GM12801 (cell line): Measurements from ENCODE around the gene KCNN4.

ENCODE experiments used
- CTCF ChIP-seq: IDR thresholded peaks from one replicate; pipeline ENCODE4 v1.5.1; 2011; ENCODE audit warnings: control low read depth; ENCODE audit not compliant: insufficient read length; ENCODE audit errors: extremely low read depth

KCNN4 gene

GRCh38 chr19:43747557-43748204 is 33.1 kb downstream of the KCNN4 start:
- no peak for TF ChIP-seq CTCF

- TF ChIP-seq CTCF, result no peak
These were observed 37.7 kb downstream of the KCNN4 start for GRCh38 chr19:43743059-43743458.

GRCh38 chr19:43741075-43741825 is 39.5 kb downstream of the KCNN4 start:
- no peak for TF ChIP-seq CTCF

- TF ChIP-seq CTCF, result no peak
These were observed 41.1 kb downstream of the KCNN4 start for GRCh38 chr19:43739439-43740235.

- no peak for TF ChIP-seq CTCF
These were observed 42.0 kb downstream of the KCNN4 start for GRCh38 chr19:43738780-43739211.

- no peak for TF ChIP-seq CTCF
These were observed 44.8 kb downstream of the KCNN4 start for GRCh38 chr19:43735957-43736356.

GRCh38 chr19:43735013-43735412 is 45.8 kb downstream of the KCNN4 start:
- TF ChIP-seq CTCF, result no peak
